Naive thymus-derived CD4-positive, alpha-beta T cell (primary cell): ENCODE data around the gene DPY19L1. TPM values are rescaled to one million over a fixed set of nuclear protein-coding genes. Genes with fewer than 3 reads are reported as not detected.
A peak's percentile ranks its signal among the peaks of the same experiment; 100 is the strongest.
"Not testable (repeated sequence)": the region's sequence is repeated elsewhere in the genome, so short reads cannot be mapped to it uniquely, and the experiment has no call there.

Source experiments
- ATAC-seq: fragments of 150-1000 bp; cut with Tn5 transposase; 2 replicates; pipeline ENCODE4 v1.10.0; 2021; ENCODE audit warnings: mild to moderate bottlenecking, moderate library complexity
- CTCF ChIA-PET: fragments of 350-600 bp; sonication (Branson Sonifier 250); formaldehyde crosslinking; loops from one replicate; lab custom pipeline; 2021; ENCODE audit warnings: antibody characterized with exemption; lab: Charles Lee
- POLR2A ChIA-PET: fragments of 350-600 bp; sonication (Branson Sonifier 250); formaldehyde crosslinking; loops from one replicate; lab custom pipeline; 2021; ENCODE audit warnings: antibody characterized with exemption, inconsistent platforms; lab: Charles Lee
- DNase-seq, 9 donors: peaks; one replicate each; pipeline versions ENCODE4 v3.0.0 to v3.0.0-alpha.2; 2020 to 2022; ENCODE audit warnings: mixed read lengths in 1 of 9
- H3K27ac ChIP-seq: one replicate; pipeline ENCODE4 v1.7.0; 2013; ENCODE audit warnings: mild to moderate bottlenecking, low read depth, low read length, moderate library complexity
- H3K27me3 ChIP-seq, 2 donors: one replicate each; pipeline ENCODE4 v1.7.0; 2013; ENCODE audit warnings: low read length in 2 of 2, mild to moderate bottlenecking in 2 of 2, moderate library complexity in 2 of 2; ENCODE audit not compliant: control insufficient read depth in 2 of 2, insufficient read depth in 2 of 2
- H3K36me3 ChIP-seq, 3 experiments: 1 replicate in 2 of 3; 2 replicates in 1 of 3; pipeline ENCODE4 v1.7.0; 2013; ENCODE audit warnings: low read length in 3 of 3, mild to moderate bottlenecking in 3 of 3, moderate library complexity in 1 of 3; ENCODE audit not compliant: insufficient read depth in 3 of 3, control insufficient read depth in 2 of 3
- H3K4me1 ChIP-seq, 2 donors: one replicate each; pipeline ENCODE4 v1.7.0; 2013; ENCODE audit warnings: low read length in 2 of 2, mild to moderate bottlenecking in 2 of 2, moderate library complexity in 1 of 2; ENCODE audit not compliant: control insufficient read depth in 2 of 2, insufficient read depth in 2 of 2
- H3K4me3 ChIP-seq: 2 replicates; pipeline ENCODE4 v1.7.0; 2013; ENCODE audit warnings: mild to moderate bottlenecking, low read length
- H3K9me3 ChIP-seq, 3 experiments: 1 replicate in 2 of 3; 2 replicates in 1 of 3; pipeline ENCODE4 v1.7.0; 2013; ENCODE audit warnings: low read length in 3 of 3; ENCODE audit not compliant: control insufficient read depth in 2 of 3
- H3K27ac Mint-ChIP-seq, 9 donors: one replicate each; pipeline ENCODE4 v1.8.0; 2020 to 2022; ENCODE audit warnings: mixed read lengths in 9 of 9, mild to moderate bottlenecking in 8 of 9, moderate library complexity in 5 of 9, inconsistent platforms in 2 of 9
- H3K27me3 Mint-ChIP-seq, 5 donors: one replicate each; pipeline ENCODE4 v1.8.0; 2021 to 2022; ENCODE audit warnings: mixed read lengths in 5 of 5, mild to moderate bottlenecking in 1 of 5
- H3K36me3 Mint-ChIP-seq, 5 donors: one replicate each; pipeline ENCODE4 v1.8.0; 2020 to 2022; ENCODE audit warnings: mixed read lengths in 5 of 5, mild to moderate bottlenecking in 3 of 5, inconsistent platforms in 1 of 5
- H3K4me1 Mint-ChIP-seq, 7 donors: one replicate each; pipeline ENCODE4 v1.8.0; 2020 to 2022; ENCODE audit warnings: mixed read lengths in 7 of 7, mild to moderate bottlenecking in 3 of 7, inconsistent platforms in 1 of 7
- H3K4me3 Mint-ChIP-seq, 10 donors: one replicate each; pipeline ENCODE4 v1.8.0; 2020 to 2022; ENCODE audit warnings: mild to moderate bottlenecking in 10 of 10, mixed read lengths in 10 of 10, moderate library complexity in 6 of 10, inconsistent platforms in 2 of 10
- H3K9me3 Mint-ChIP-seq, 11 donors: one replicate each; pipeline ENCODE4 v1.8.0; 2020 to 2022; ENCODE audit warnings: mixed read lengths in 11 of 11, mild to moderate bottlenecking in 4 of 11, inconsistent platforms in 1 of 11, moderate library complexity in 1 of 11
- intact Hi-C, 2 donors: fragments of 100-400 bp; cut with micrococcal nuclease; formaldehyde crosslinking; loops; one replicate each; pipeline ENCODE4 v1.15.1; 2023
- polyA plus RNA-seq, 2 donors: library from polyadenylated mRNA; unstranded; fragments of 300-500 nt; fragmentation: Illumina TruSeq; gene quantifications; one replicate each; pipeline ENCODE4 v1.2.3, GENCODE V29; 2021
- total RNA-seq, 6 experiments: library from RNA in 5 of 6; stranded (reverse) in 5 of 6; gene quantifications; 1 replicate in 5 of 6; 2 replicates in 1 of 6; pipeline ENCODE4 v1.2.3 and lab custom pipeline; 2021 to 2026

DPY19L1 gene
- 10 to 100 TPM in 1 of 5 experiments, 1 to 10 TPM in 4; 4.5 to 10.0 (median 7.1) TPM for total RNA-seq
- polyA plus RNA-seq: under 1 TPM; 0.52 to 0.67 TPM
- 6.6 reads per million, percentile 28 among the genes with 10 or more reads in this experiment for total RNA-seq (lab: John Stamatoyannopoulos, UW)

DNA sequence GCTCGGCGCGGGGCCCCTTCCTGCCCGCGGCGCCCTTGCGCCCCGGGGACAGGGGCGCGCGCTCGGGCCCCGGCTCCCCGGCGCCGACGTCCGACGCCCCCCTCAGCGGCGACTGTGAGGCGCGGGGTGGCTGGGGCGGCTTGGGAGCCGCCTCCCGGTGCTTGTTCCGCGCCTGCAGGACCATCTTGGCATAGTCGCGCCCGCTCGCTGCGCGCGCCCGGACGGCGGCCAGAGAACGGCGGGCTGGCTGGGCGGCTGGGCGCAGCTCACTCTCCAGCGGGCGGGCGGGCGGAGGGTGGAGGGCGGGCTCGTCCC, at the start of gene DPY19L1:
DPY19L1 (minus strand) TSS at position 275 of the 315 bp plus-strand sequence; CDS start at position 184, 91 bp downstream.
- peaks cover 21 to 38% (median 30%) of the 10 kb centered on the region in 7 donors for H3K4me1 Mint-ChIP-seq

GRCh38 chr7:35079517-35079916, 42.2 kb upstream of the DPY19L1 start:
- H3K27me3 Mint-ChIP-seq, H3K4me3 ChIP-seq, POLR2A ChIA-PET, H3K36me3 Mint-ChIP-seq, H3K9me3 ChIP-seq, H3K4me1 Mint-ChIP-seq, H3K36me3 ChIP-seq, CTCF ChIA-PET, H3K27me3 ChIP-seq, H3K4me3 Mint-ChIP-seq, DNase-seq, ATAC-seq, H3K9me3 Mint-ChIP-seq, H3K27ac Mint-ChIP-seq, H3K27ac ChIP-seq, H3K4me1 ChIP-seq: not testable (repeated sequence)
- intact Hi-C loops: loop anchor here in 1 of 2 donors (10.0 kb wide), 1 partner anchor 455 kb away; no protein-coding TSS in a partner anchor

More for the DNA sequence above, at the start of gene DPY19L1:
- Mint-ChIP-seq H3K27me3 (peaks cover 0 to 19% (median 0%) of the 10 kb centered on the region in 5 donors), H3K36me3 (no peaks in the 10 kb centered on the region), H3K27ac (peak within 1 kb of the TSS; percentile 77 to 96 (median 90)), H3K9me3 (no peaks in the 10 kb centered on the region), H3K4me3 (peak within 1 kb of the TSS; percentile 85 to 96 (median 95))
- Histone ChIP-seq H3K4me3 (peak within 1 kb of the TSS; percentile 73), H3K9me3 (no peaks in the 10 kb centered on the region), H3K27me3 (no peaks in the 10 kb centered on the region), H3K4me1 (peaks cover 17% of the 10 kb centered on the region in 2 donors), H3K36me3 (no peaks in the 10 kb centered on the region), H3K27ac (peak within 1 kb of the TSS; percentile 62)
- ChIA-PET POLR2A (no interaction called here), CTCF (interaction anchor here (1.9 kb wide), 1 partner anchor 213 kb away, joined by 8 read pairs; no protein-coding TSS in a partner anchor)
- intact Hi-C loops: loop anchor here (1.0 to 10.0 kb wide), 16 partner anchors 215 to 1992 kb away; partner anchors contain the start of genes EEPD1 (in 2 of the 2), SEPTIN7 (in 2 of the 2), BBS9 (in 1 of the 2) and HERPUD2 (in 1 of the 2)
- DNase-seq: no peak
- ATAC-seq: no peak

GRCh38 chr7:35074008-35074407, 36.7 kb upstream of the DPY19L1 start:
- H3K36me3 ChIP-seq, H3K36me3 Mint-ChIP-seq, ATAC-seq, H3K27me3 ChIP-seq, H3K27ac ChIP-seq, H3K4me3 Mint-ChIP-seq, H3K4me1 Mint-ChIP-seq, H3K4me1 ChIP-seq, H3K9me3 ChIP-seq, H3K4me3 ChIP-seq, DNase-seq, H3K9me3 Mint-ChIP-seq, POLR2A ChIA-PET: not testable (repeated sequence)
- H3K27ac Mint-ChIP-seq: peak overlapping the region in 1 of 9 donors; percentile 43
- intact Hi-C loops: loop anchor here in 1 of 2 donors (10.0 kb wide), 1 partner anchor 461 kb away; no protein-coding TSS in a partner anchor
- peaks cover 13 to 23% (median 14%) of the 10 kb centered on the region in 5 donors for H3K27me3 Mint-ChIP-seq
- CTCF ChIA-PET: interaction anchor here (0.6 kb wide), 1 partner anchor 375 kb away, joined by 3 read pairs; no protein-coding TSS in a partner anchor

- POLR2A ChIA-PET, H3K27me3 ChIP-seq, H3K36me3 ChIP-seq, H3K4me1 ChIP-seq, H3K9me3 ChIP-seq, H3K4me3 Mint-ChIP-seq, H3K27ac Mint-ChIP-seq, H3K4me1 Mint-ChIP-seq, H3K27ac ChIP-seq, H3K4me3 ChIP-seq, H3K36me3 Mint-ChIP-seq, H3K9me3 Mint-ChIP-seq: not testable (repeated sequence)
- CTCF ChIA-PET: interaction anchor here (0.6 kb wide), 1 partner anchor 376 kb away, joined by 3 read pairs; no protein-coding TSS in a partner anchor
- DNase-seq (peak in 4 of 9 donors; percentile 3 to 31 (median 14)), ATAC-seq (peak; percentile 64)
- peaks cover 15 to 26% (median 18%) of the 10 kb centered on the region in 5 donors for H3K27me3 Mint-ChIP-seq
- intact Hi-C loops: loop anchor here (1.0 to 10.0 kb wide), 2 partner anchors 462 to 464 kb away; no protein-coding TSS in a partner anchor
Observed at GRCh38 chr7:35072950-35073827, 35.9 kb upstream of the DPY19L1 start.

- H3K4me3 ChIP-seq, H3K4me1 Mint-ChIP-seq, H3K36me3 Mint-ChIP-seq, intact Hi-C loops, H3K9me3 ChIP-seq, CTCF ChIA-PET, H3K36me3 ChIP-seq, H3K4me3 Mint-ChIP-seq, H3K27me3 ChIP-seq, H3K27ac ChIP-seq, H3K27ac Mint-ChIP-seq, H3K4me1 ChIP-seq, ATAC-seq, H3K9me3 Mint-ChIP-seq, POLR2A ChIA-PET, DNase-seq: not testable (repeated sequence)
- H3K27me3 Mint-ChIP-seq: peaks cover 18 to 26% (median 22%) of the 10 kb centered on the region in 5 donors
Observed at GRCh38 chr7:35069084-35069483, 31.8 kb upstream of the DPY19L1 start.

- H3K4me1 Mint-ChIP-seq, H3K36me3 ChIP-seq, DNase-seq, H3K9me3 ChIP-seq, H3K27me3 ChIP-seq, POLR2A ChIA-PET, H3K36me3 Mint-ChIP-seq, H3K27ac ChIP-seq, CTCF ChIA-PET, H3K4me3 Mint-ChIP-seq, H3K4me3 ChIP-seq, ATAC-seq, intact Hi-C loops, H3K9me3 Mint-ChIP-seq, H3K4me1 ChIP-seq, H3K27ac Mint-ChIP-seq: not testable (repeated sequence)
- H3K27me3 Mint-ChIP-seq: peaks cover 7 to 14% (median 10%) of the 10 kb centered on the region in 5 donors
Observed at GRCh38 chr7:35065382-35065781, 28.1 kb upstream of the DPY19L1 start.
